DMS153 (cell line): Measurements from ENCODE around the gene SV2B.
"Not testable (repeated sequence)": the region's sequence is repeated elsewhere in the genome, so short reads cannot be mapped to it uniquely, and the experiment has no call there.

Experiments used
- DNase-seq: peaks from one replicate; lab custom pipeline; 2025; lab: John Stamatoyannopoulos, UW

Gene SV2B

DNA sequence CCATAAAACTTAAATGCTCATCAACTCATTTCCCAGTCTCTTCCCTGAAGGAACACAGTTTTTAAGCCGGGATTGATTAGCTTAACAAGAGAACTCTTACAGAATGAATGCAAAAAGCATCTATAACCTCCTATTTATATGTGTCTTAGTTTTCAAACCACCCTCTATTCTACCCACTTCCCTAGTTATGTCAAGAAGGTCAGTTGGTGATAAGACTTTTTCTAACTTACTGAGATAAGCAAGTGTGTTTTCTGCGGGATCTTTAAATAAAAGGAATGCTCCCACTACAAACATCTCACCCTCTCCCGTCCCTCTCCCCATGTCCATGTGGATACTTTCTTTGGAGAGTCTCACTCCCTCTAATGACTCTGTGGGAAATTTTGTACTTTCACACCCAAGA is 218.5 kb downstream of the SV2B start:
- DNase-seq: no peak

DNA sequence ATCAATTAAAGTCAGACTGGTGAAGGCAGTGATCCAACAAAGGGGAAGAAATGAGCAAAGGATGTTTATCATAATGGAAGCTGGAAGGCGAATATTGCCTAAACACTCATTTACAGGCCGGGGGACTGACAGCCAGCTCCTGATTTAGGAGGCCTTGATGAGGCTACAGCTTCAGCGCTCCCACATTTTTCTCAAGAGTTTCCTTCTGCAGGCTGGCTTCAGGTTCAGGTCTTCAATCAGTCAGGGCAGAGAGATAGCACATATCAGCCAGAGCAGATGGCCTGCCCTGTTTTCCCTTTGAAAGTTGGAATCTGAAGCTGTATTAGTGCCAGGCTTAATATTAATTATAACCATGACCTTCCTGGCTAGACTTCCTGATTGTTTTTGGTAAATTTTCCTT is 218.9 kb downstream of the SV2B start:
- no peak for DNase-seq

DNA sequence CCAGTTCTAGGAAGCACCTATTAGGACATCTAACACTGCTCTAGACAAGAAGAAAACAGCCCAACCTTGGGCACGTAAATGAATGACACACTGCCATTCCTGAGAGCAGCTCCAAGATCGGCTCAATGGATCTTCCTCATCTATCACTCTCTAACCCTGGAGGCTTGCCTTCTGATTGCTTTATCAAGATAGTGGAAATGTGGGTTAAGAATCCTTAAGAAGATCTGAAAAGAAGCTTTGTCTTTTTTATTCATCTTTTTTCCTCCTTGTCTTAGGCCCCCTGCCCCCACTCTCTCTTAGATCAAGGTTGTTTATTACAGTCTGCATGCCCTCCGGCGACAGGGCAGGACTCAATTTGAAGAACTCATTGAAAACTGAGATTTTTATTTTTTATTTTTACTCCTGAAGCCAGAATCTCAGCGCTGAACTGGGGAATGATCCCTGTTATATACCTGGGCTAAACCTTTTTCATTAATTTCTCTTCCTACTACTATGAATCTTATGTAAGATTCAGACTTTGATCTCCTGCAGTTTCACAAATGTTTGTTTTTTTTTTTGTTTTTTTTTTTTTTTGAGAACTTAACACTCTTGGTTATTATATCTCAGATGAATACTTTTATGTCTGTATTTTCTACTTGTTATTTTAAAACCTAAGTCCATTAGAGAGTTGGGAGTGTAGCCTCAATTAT is 219.5 kb downstream of the SV2B start:
- no peak for DNase-seq

DNA sequence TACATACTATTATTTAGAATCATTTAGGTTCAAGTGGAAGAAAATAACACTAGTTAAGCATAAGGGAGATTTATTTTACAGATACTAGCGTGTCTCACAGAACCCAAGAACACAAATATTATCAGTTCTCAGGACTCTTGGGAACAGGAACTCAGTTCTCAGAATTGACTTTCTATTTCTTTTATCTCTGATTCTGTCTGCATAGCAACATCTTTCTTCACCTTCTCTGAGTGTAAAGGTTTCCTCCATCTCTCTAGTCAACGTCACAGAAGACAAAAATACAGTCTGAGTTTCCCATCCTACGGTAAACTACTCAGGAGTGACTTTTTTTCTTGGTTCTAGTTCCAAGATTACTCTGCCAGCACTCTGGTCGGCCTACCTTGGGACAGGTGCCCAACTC is 220.0 kb downstream of the SV2B start:
- no peak for DNase-seq

DNA sequence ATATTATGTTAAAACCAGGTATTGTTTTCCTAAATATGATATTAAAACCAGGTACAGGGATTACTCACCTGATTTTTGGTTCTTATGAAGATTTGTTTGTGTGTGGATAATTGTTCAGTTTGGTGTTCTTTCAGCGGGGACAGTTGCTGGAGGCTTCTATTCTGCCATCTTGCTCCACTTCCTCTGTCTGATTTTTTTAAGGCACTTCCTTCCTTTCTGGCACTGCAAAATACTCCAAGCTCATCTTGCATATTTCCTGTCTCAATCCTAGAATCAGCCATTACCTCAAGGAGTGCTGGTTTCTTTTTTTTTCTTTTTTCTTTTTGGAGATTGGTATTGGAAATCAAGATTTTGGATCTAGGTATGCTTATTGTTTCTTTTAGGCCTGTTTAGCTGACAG is 229.9 kb downstream of the SV2B start:
- no peak for DNase-seq

DNA sequence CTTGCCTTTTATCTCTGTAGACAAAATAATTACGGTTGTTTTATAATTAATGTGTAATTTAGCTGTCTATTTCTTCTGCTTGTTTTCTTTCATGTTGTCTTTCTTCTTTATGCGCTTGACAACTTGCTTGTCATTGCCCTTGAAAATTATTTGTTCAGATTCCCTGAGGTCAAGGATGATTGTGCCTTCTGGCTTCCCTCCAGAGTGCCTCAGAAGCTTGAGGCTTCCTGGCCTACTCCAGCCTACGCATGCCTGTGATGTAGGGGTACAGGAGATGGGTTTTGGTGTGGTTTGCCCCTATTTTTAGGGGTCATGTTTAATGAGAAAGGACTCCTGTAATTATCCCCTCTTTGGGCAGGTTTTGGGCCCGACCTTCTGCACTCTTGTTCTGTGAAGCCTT is 231.5 kb downstream of the SV2B start:
- DNase-seq: no peak

DNA sequence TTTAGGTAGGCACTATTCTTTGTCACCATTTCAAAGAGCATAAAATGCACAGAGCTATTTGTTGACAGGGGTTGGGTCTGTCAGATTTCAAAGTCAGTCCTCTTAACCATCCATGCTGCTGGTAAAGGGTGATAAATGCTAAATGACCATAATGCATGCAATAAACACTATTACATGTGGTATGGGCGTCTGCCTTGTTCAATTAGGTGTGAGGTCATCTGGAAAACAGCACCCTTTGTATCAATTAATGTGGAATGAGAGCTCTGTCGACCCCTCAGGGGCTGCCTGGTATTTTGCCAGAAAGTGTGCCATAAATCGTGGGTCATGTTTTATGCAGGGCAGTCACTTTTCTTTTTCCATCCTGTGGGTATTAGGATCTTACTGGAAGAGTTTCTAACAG is 235.6 kb downstream of the SV2B start:
- DNase-seq: no peak

DNA sequence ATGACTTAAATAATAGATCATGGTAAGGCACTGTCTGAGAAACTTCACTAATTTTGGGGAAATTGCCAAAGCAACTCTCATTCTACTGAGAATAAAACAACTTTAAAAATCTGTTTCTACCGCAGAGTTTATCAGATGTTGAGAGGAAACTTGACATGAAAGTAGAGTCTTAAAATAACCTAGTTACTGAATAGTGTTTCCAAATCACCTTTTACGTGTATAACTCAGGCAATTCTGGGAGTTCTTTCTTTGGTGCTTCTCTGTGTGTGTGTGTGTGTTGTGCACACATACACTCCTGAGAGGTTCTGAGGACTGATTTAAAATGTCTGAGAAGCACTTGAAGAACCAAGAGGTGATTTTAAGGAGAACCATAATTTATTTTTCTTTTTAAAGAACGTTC is 236.6 kb downstream of the SV2B start:
- no peak for DNase-seq

DNA sequence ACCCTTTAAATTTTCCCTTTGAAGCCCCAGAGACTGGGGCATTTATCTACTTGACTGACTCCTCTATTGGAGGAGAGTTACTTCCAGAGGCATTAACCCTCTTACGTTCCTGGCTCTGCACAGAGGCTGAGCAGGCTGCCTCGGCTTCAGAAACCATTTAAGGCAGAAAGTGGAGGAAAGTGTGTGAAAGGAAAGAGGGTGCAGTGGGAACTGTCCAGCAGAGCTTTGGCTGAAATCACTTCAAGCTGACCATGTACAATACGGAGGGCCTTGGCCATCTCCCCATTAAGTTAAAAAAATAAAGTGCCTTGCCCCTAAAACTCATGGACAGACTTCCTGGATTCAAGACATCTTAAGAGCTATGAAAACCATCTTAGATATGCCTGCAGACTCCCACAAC is 238.7 kb downstream of the SV2B start:
- DNase-seq: no peak

DNA sequence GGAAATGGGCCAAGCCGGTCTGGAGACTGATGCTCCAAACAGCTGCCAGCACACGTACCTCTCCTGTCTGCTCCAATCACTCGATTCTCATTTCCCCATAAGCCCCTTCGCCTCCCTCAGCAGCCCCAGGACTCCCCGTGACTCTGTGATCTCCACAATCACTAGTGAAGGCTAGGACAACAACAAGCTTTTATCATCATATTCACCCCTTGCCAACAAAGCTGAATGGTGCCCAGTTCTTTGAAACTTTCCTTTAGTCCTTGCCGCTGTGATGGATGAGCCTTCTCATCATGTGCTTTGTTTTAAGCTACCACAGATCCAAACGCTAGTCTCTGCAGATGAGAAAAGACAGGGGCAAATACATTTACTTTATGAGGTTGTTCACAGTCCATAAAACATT is 242.0 kb downstream of the SV2B start:
- DNase-seq: no peak

DNA sequence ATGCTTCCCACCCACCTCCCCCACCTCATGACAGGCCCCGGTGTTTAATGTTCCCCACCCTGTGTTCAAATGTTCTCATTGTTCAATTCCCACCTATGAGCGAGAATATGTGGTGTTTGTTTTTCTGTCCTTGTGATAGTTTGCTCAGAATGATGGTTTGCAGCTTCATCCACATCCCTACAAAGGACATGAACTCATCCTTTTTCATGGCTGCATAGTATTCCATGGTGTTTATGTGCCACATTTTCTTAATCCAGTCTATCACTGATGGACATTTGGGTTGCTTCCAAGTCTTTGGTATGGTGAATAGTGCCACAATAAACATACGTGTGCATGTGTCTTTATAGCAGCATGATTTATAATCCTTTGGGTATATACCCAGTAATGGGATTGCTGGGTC is 244.9 kb downstream of the SV2B start:
- not testable (repeated sequence) for DNase-seq

DNA sequence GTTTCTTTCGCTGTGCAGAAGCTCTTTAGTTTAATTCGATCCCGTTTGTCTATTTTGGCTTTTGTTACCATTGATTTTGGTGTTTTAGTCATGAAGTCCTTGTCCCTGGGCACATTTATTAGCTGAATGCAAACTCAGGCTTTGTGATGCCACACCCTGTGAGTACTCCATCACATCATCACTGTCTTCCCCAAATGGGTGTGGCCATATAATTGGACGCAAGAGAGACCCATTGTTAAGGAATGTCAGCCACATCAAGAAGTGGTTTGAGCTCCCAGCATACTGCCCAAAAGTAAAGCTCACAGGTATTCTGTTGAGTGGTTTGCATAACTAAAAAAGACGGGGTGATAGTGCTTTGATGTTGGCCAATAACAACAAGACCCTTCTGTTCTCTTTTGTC is 245.7 kb downstream of the SV2B start:
- no peak for DNase-seq

DNA sequence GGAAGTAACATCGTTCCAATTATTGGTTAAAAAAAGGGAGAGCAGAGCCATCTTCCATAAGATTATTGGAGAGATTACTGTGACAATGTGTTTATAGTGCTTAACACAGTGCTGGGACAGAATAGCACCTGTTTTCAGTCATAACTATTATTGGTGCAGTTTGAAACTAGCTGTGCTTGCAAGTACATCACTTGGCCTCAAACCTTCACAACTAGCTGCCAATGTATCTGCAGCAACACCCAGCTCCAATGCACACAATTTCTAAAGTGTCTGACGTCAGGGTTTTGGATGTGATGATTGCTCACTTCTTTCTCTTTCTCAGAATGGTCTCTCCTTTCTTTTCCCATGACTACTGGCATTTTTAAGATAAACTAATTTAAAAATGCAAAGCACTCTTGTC is 246.2 kb downstream of the SV2B start:
- no peak for DNase-seq

DNA sequence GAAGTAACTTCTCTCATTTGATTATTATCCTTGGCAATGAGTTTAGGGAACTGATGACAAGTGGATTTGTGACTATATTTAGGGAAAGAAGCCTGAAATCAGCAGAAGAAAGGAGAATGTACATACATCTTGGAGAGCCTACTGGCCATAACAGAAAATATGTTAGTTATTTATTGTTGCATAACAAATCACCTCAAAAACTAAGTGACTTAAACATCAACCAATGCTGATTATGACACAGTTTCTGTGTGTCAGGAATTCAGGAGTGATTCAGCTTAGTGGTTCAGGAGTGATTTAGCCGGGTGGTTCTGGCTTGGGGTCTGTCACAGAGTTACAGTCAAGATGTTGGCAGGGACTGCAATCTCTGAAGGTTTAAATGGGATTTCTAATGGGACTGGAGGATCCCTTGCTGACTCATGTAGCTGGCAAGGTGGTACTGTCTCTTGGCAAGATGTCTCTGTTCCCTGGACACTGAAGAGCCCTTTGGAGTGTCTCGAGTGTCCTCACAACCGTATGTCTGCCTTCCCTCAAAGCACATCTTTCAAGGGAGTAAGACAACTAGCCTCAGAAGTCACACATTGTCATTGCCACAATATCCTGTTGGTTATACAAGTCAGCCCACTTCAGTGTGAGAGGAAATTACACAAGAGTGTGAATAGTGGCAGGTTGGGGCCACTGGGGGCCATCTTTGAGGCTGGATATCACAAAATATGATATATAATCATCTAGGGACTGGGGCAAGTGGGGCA is 248.9 kb downstream of the SV2B start:
- DNase-seq: no peak
